Gastrocnemius medialis (tissue), 4 donors: Measurements from ENCODE around the gene DENND6A.

Experiments used
- POLR2A ChIP-seq, 2 donors: fragments of 450-650 bp; IDR thresholded peaks; one replicate each; pipeline ENCODE4 v1.6.1; 2017; ENCODE audit warnings: antibody characterized with exemption in 2 of 2, mild to moderate bottlenecking in 2 of 2, moderate library complexity in 2 of 2
- TF ChIP-seq, protein P1 (sequence below), 5 experiments: fragments of 450-650 bp in 3 of 5; fragments of 200-600 bp in 2 of 5; sonication (generic) in 2 of 5; IDR thresholded peaks in 4 of 5; conservative IDR thresholded peaks in 1 of 5; 1 replicate in 4 of 5; 2 replicates in 1 of 5; pipeline ENCODE4 v1.5.1; 2016 to 2019; ENCODE audit warnings: antibody characterized with exemption in 5 of 5, mild to moderate bottlenecking in 3 of 5, moderate library complexity in 3 of 5

DNA sequence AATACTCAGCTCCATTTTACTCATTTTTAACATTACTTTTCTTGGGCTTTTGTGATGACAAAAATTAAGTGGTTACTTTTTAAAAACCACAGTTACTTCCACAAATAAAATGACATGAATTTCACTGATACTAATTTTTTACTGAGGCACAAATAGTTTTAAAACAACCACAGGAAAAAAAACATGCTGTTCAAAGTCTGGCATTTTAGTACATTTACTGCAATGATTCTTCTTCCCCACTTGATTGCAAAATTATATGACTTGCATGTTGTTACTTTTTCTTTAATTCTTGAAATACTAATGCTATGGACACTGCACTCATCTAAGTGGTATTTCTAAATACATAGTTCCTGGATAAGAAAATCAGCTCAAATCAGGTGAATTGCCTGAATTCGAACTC is 38.4 kb upstream of the DENND6A start:
- TF ChIP-seq, protein P1, sequence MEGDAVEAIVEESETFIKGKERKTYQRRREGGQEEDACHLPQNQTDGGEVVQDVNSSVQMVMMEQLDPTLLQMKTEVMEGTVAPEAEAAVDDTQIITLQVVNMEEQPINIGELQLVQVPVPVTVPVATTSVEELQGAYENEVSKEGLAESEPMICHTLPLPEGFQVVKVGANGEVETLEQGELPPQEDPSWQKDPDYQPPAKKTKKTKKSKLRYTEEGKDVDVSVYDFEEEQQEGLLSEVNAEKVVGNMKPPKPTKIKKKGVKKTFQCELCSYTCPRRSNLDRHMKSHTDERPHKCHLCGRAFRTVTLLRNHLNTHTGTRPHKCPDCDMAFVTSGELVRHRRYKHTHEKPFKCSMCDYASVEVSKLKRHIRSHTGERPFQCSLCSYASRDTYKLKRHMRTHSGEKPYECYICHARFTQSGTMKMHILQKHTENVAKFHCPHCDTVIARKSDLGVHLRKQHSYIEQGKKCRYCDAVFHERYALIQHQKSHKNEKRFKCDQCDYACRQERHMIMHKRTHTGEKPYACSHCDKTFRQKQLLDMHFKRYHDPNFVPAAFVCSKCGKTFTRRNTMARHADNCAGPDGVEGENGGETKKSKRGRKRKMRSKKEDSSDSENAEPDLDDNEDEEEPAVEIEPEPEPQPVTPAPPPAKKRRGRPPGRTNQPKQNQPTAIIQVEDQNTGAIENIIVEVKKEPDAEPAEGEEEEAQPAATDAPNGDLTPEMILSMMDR (IDR thresholded peaks at IDR 0.05 in 4 of 5, conservative IDR thresholded peaks at IDR 0.05 in 1 of 5) = no peak
- no peak for TF ChIP-seq POLR2A (IDR thresholded peaks at IDR 0.05)
